NT2/D1 (cell line): ENCODE measurements around the gene TAF5L.

ENCODE experiments used
- SUZ12 ChIP-seq: IDR thresholded peaks from 2 replicates; pipeline ENCODE4 v1.6.1; 2011; ENCODE audit not compliant: insufficient read length, insufficient read depth; ENCODE audit errors: extremely low read depth
- ZNF274 ChIP-seq: IDR thresholded peaks from 2 replicates; pipeline ENCODE4 v1.6.1; 2011; ENCODE audit warnings: mild to moderate bottlenecking, low read depth, low read length

- TF ChIP-seq SUZ12 (no peak), ZNF274 (no peak)
Observed at GRCh38 chr1:229623225-229623624, 2.7 kb downstream of the TAF5L start.
